Glomerular visceral epithelial cell (primary cell): ENCODE results near the gene SLC11A2.

ENCODE experiments used
- DNase-seq: peaks from one replicate; pipeline ENCODE4 v3.0.0-alpha.2; 2016; ENCODE audit errors: extremely low spot score

Gene SLC11A2

DNA sequence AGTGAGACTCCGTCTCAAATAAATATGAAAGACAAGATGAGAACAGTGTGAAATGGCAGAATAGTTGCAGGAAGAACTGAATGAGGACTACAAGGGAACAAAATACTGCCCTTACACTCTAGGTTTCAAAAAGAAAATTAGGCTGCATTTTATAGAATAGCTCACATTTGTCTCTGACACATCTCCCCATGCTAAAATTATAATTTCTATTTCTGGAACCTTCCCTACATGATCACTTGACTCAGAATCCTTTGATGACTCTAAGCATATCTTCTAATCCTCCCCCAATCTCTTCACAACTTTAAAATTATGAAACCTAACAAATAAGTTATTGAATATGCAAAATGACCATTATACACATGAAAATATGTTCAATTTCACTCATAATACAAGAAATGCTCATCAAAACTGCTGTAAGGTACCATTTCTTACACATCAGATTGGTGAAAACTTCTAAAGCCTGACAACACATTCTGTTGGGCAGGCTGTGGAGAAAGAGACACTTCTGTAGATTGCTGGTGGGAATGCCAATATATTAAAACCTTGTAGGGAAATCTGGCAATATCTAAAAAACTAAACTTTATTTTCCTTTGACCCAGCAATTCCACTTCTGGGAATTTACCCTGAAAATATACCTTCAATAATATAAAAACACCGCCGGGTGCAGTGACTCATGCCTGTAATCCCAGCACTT is 78.1 kb downstream of the SLC11A2 start:
- DNase-seq = no peak

DNA sequence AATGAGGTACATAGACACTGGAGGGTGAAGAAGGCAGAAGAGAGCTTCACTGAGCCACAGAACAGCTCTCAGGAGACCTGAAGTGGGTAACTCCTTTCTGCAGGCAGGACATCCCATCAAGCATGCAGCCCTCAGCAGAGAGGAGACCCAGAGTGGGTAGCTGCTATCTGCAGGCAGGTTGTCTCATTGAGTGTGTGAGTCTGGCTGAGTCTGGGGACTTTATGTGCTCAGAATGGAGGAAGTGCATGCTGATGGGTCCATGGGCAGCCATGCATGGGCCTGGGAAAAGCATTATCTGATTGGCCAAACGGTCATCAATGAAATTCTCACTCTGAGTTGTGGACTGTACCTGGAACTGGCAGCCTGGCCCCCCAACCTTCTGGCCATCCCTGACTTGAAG is 88.5 kb downstream of the SLC11A2 start:
- no peak for DNase-seq

DNA sequence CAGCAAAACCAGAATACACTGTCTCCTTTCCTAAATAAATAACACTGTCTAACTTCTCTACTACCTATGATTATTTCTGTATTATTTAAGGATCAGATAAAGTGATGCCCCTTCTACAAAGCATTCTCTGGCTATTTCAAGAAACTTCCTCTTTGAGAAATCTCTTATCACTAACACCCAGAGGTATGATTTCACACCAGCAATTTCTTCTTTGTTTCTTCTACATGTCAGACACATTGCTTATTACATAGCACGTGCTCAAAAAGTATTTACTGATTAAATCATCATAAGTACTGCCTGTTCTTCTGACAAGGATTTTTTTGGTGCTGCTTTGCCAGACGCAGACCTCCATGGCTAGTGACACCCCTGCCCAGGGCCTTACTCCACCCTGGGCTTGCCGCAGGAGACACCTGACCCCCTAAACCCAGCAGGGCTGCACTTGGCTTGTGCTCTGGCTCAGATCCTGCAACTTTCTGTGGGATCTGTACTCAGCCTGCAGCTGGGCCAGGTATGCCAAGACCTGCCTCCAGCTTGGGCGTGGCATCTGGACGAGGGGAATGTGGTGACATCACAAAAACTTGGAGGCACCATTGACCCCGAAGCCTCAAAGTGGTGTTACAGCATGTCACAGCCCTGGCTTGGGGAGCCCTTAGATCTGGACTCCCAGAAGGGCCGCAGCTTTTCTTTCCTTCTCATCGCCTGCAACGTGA is 89.2 kb downstream of the SLC11A2 start:
- no peak for DNase-seq

DNA sequence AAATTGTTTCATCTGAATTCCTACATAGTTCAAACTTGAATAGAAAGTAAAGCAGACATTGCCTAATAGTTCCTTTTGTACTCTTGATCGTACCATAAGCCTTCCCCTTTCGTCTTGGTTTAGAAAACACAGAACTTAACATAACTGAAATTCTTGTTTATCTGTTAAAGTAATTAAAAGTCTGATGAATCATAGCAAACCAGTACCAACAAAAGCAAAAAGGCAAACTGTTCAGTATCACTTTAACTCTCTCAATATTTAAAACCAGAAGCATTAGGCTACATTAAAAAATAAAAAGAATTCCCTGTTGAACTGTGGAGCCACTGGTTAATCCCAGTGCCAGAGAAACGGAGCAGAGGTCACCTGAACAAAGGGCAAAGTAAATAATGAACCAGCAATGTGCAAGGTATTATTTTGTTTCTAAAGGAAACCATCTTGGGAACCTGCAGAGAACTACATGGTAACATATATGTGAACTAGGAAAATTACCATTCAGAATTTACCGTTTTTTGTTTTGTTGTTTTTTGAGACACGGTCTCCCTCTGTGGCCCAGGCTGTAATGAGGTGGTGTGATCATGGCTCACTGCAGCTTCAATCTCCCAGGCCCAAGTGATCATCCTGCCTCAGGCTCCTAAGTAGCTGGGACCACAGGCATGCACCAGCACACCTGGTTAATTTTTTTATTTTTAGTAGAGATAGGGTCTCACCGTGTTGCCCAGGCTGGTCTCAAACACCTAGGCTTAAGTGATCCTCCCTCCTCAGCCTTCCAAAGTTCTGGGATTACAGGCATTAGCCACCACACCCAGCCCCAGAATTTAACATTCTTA is 91.0 kb downstream of the SLC11A2 start:
- DNase-seq = no peak

DNA sequence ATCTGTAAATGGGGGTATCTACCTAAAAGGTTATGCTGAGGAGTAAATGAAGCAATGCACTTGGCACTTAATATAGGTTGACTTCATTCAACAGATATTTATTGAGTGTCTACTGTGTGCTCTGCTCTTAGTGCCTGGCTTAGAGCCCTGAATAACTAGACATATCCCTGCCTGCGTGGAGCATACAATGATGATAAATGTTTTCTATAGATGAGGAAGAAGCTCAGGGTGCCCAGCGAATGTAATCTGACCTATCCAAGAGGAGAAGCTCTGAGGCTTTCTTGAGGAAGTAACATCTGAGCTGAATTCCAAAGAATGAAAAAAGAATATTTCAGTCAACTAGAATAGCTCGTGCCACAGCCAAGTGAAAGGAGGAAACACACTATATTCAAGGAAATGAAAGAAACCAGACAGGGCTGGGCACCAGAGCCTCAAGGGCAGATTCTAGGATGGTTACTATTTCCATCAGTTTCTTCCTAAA is 91.8 kb downstream of the SLC11A2 start:
- no peak for DNase-seq

DNA sequence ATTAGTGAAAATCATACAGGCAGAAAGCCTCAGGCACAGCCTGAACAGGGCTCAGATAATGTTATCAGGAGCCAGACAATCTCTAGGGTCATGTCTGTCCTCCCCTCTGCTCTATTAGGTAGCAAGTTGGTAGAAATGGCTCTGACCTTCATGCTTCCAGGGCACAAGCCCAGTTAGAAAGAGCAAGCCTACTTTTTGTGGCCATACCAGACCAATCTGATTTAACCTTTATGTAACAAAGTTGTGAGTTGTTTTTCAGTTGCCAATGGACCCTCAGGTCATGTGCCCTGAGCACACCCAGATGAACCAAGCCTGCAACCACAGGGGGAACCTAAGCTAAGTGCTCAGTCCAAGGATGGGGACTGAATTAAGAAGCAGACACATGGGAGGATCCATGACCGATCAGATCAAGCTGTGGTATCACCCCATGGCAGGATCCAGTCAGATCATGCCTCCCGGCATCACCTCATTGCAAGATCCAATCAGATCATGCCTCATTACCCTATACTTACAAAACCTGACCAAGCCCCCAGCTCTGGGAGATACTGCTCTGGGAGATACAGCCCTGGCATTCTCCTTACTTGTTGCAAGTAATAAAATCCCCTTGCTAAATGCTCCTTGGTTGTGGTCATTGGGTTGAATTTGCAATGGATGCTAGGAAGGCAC is 92.6 kb downstream of the SLC11A2 start:
- no peak for DNase-seq

DNA sequence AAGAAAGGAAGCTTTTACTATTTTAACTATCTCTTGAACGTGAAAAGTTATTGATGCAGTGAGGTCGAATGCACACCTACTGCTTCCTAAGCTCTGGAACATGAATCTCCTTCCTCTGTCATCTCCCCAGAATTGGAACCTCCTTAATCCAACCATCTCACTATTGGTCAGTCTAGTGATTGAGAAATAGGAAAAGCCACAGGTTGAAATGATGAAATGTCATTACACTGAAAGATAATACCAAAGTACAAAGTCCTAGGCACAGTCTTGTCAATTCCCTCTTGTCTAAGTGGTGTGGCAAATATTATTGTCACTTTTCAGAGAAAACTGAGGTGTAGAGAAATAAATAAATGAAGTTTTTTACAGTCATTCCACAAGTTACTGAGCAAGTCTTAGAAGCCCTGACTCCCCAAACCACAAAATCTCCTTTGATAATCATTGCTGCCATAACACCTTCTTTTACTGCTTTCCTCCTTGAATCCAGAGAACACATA is 93.3 kb downstream of the SLC11A2 start:
- DNase-seq = no peak

DNA sequence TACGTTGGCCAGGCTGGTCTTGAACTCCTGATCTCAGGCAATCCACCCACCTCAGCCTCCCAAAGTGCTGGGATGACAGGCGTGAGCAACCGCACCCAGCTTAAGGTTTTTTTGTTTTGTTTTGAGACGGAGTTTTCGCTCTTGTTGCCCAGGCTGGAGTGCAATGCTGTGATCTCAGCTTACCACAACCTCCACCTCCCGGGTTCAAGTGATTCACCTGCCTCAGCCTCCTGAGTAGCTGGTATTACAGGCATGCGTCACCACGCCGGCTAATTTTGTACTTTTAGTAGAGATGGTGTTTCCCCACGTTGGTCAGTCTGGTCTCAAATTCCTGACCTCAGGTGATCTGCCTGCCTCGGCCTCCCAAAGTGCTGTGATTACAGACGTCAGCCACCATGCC is 95.7 kb downstream of the SLC11A2 start:
- DNase-seq = peak; percentile 4

DNA sequence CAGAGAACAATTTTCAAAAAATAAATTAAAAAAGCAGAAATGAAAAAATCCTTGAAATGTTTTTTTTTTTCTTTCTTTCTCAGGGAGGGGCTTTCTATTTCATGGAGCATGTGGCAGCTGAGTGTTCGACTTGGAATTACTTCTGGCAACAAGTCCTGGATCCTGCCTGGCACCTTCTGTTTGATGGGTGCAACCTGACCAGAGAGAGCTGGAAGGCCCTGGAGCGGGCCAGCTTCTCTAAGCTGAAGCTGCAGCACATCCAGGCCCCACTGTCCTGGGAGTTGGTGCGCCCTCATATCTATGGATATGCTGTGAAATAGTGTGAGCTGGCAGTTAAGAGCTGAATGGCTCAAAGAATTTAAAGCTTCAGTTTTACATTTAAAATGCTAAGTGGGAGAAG is 96.4 kb downstream of the SLC11A2 start:
- DNase-seq = no peak
